Esophagus muscularis mucosa (tissue), 4 donors: Measurements from ENCODE around the gene MAP2K5. TPM values are rescaled to one million over a fixed set of nuclear protein-coding genes. Genes with fewer than 3 reads are reported as not detected.

ENCODE experiments used
- DNase-seq: peaks from one replicate; pipeline ENCODE4 v3.0.0-alpha.2; 2017; ENCODE audit errors: extremely low spot score
- H3K27ac ChIP-seq, 4 donors: fragments of 200-600 bp; sonication (generic); replicated peaks in 1 of 4; 1 replicate in 3 of 4; 2 replicates in 1 of 4; pipeline ENCODE4 v1.5.1; 2016 to 2019; ENCODE audit warnings: mild to moderate bottlenecking in 1 of 4
- H3K27me3 ChIP-seq, 4 donors: fragments of 200-600 bp; sonication (generic); one replicate each; pipeline versions ENCODE4 v1.5.1 to v1.6.0; 2016 to 2019
- H3K36me3 ChIP-seq, 4 donors: fragments of 200-600 bp; sonication (generic); one replicate each; pipeline ENCODE4 v1.5.1; 2016 to 2019
- H3K4me1 ChIP-seq, 4 donors: fragments of 200-600 bp; sonication (generic); one replicate each; pipeline ENCODE4 v1.5.1; 2016 to 2019
- H3K4me3 ChIP-seq, 4 donors: fragments of 200-600 bp; sonication (generic); 1 replicate in 2 of 4; 2 replicates in 2 of 4; pipeline ENCODE4 v1.5.1; 2016 to 2019; ENCODE audit warnings: mild to moderate bottlenecking in 4 of 4, moderate library complexity in 1 of 4
- H3K9me3 ChIP-seq, 4 donors: fragments of 200-600 bp; sonication (generic); 1 replicate in 3 of 4; 2 replicates in 1 of 4; pipeline ENCODE4 v1.5.1; 2016 to 2019
- CTCF ChIP-seq, 3 experiments: fragments of 200-600 bp in 2 of 3; fragments of 450-650 bp in 1 of 3; sonication (generic) in 2 of 3; IDR thresholded peaks; one replicate each; pipeline ENCODE4 v1.5.1; 2017 to 2019; ENCODE audit warnings: antibody characterized with exemption in 3 of 3, mild to moderate bottlenecking in 2 of 3, moderate library complexity in 1 of 3
- EP300 ChIP-seq: sonication (generic); formaldehyde crosslinking; IDR thresholded peaks from one replicate; pipeline ENCODE4 v1.6.1; 2017; ENCODE audit warnings: antibody characterized with exemption
- POLR2A ChIP-seq: fragments of 450-650 bp; IDR thresholded peaks from one replicate; pipeline ENCODE4 v1.6.1; 2017; ENCODE audit warnings: antibody characterized with exemption, moderate library complexity, mild to moderate bottlenecking, low read depth
- POLR2AphosphoS5 ChIP-seq, 2 donors: sonication (generic); formaldehyde crosslinking; IDR thresholded peaks; one replicate each; pipeline ENCODE4 v1.6.1; 2017; ENCODE audit warnings: antibody characterized with exemption in 2 of 2
- WGBS: methylation state at CpG from one replicate; pipeline ENCODE4 v1.1.5; 2018; 5-methylcytosine and 5-hydroxymethylcytosine counted together
- intact Hi-C: fragments of 100-400 bp; cut with DNase I; formaldehyde crosslinking; loops from one replicate; pipeline ENCODE4 v1.15.1; 2023
- total RNA-seq, 4 donors: library from RNA; depleted of rRNA; stranded (reverse); fragments of >200 nt; gene quantifications; one replicate each; pipeline versions ENCODE4 v1.1.0 to v1.2.1, GENCODE V29; 2016

Gene MAP2K5
- total RNA-seq, 4 donors from 2014 or later, result 7.8 to 11.9 (median 10.6) TPM

- no peak overlapping the region for H3K27ac ChIP-seq
- peaks cover 3 to 43% (median 30%) of the 10 kb centered on the region in 4 donors for H3K36me3 ChIP-seq
- H3K27me3 ChIP-seq, result peaks cover 0 to 17% (median 0%) of the 10 kb centered on the region in 4 donors
- no peak for TF ChIP-seq EP300
- no peak for TF ChIP-seq POLR2A
- TF ChIP-seq POLR2AphosphoS5 (IDR thresholded peaks at IDR 0.05), result no peak
- TF ChIP-seq CTCF (IDR thresholded peaks at IDR 0.05), result no peak
- WGBS, result 89% methylated on average over 5 of the region's 6 CpGs
- DNase-seq, result no peak
- intact Hi-C loops, result no loop called here
- H3K9me3 ChIP-seq, result peaks cover 0 to 2% (median 0%) of the 10 kb centered on the region in 4 donors
- H3K4me1 ChIP-seq, result no peaks in the 10 kb centered on the region
- H3K4me3 ChIP-seq, result no peak overlapping the region
Measured at GRCh38 chr15:67809866-67810265, 267.4 kb downstream of the MAP2K5 start.

GRCh38 chr15:67812241-67812644 lies 269.7 kb downstream of the MAP2K5 start:
- peaks cover 0 to 19% (median 0%) of the 10 kb centered on the region in 4 donors for H3K27me3 ChIP-seq
- TF ChIP-seq POLR2A (no peak), EP300 (no peak), POLR2AphosphoS5 (IDR thresholded peaks at IDR 0.05) (no peak), CTCF (IDR thresholded peaks at IDR 0.05) (no peak)
- WGBS, result 68% methylated on average over 10 of the region's 11 CpGs
- no peak overlapping the region for H3K4me3 ChIP-seq
- no peak for DNase-seq
- H3K9me3 ChIP-seq, result peaks cover 0 to 16% (median 8%) of the 10 kb centered on the region in 4 donors
- no peaks in the 10 kb centered on the region for H3K4me1 ChIP-seq
- H3K36me3 ChIP-seq, result peaks cover 0 to 28% (median 16%) of the 10 kb centered on the region in 4 donors
- H3K27ac ChIP-seq, result no peak overlapping the region
- intact Hi-C loops, result no loop called here

DNA sequence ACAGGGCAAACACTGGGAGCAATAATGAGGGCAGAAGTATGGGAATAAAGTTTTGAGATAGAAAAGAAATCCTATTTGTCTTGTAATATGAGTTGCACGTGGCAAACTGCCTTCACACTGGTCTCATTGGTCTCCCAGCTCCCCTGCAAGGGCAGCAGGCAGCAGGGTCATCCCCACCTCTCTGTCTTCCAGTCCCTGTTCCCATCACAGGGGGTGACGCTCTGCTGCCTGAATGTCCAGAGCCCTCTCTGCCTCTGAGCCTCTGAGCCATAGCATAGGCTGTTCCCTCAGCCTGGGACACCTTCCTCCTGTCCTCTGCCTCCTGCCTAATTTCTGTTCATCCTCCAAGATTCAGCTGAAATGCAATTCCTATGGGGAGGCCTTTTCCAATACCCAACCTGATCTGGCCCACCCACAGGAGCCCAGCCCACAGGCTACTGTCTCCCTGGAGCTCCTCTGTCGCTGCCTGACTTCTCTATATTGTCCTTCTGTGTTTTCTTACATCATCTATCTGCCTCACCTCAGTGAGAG lies 270.7 kb downstream of the MAP2K5 start:
- H3K27me3 ChIP-seq, result peaks cover 0 to 28% (median 2%) of the 10 kb centered on the region in 4 donors
- intact Hi-C loops, result no loop called here
- no peak for TF ChIP-seq POLR2AphosphoS5 (IDR thresholded peaks at IDR 0.05)
- no peak for TF ChIP-seq POLR2A
- TF ChIP-seq CTCF (IDR thresholded peaks at IDR 0.05), result no peak
- TF ChIP-seq EP300, result no peak
- H3K4me1 ChIP-seq, result no peaks in the 10 kb centered on the region
- 75% methylated on average over 3 of the region's 3 CpGs for WGBS
- no peak overlapping the region for H3K27ac ChIP-seq
- H3K36me3 ChIP-seq, result peaks cover 0 to 18% (median 12%) of the 10 kb centered on the region in 4 donors
- H3K9me3 ChIP-seq, result peaks cover 0 to 16% (median 8%) of the 10 kb centered on the region in 4 donors
- no peak for DNase-seq
- no peak overlapping the region for H3K4me3 ChIP-seq

- no peak for DNase-seq
- Histone ChIP-seq H3K27ac (no peak overlapping the region), H3K4me1 (peaks cover 0 to 9% (median 7%) of the 10 kb centered on the region in 4 donors), H3K9me3 (peaks cover 0 to 16% (median 8%) of the 10 kb centered on the region in 4 donors), H3K4me3 (no peak overlapping the region), H3K36me3 (no peaks in the 10 kb centered on the region), H3K27me3 (peaks cover 0 to 48% (median 15%) of the 10 kb centered on the region in 4 donors)
- intact Hi-C loops, result no loop called here
- 100% methylated on average over 4 of the region's 5 CpGs for WGBS
- no peak for TF ChIP-seq CTCF (IDR thresholded peaks at IDR 0.05)
- TF ChIP-seq POLR2A, result no peak
- no peak for TF ChIP-seq EP300
- TF ChIP-seq POLR2AphosphoS5 (IDR thresholded peaks at IDR 0.05), result no peak
Measured at GRCh38 chr15:67815036-67815592, 272.6 kb downstream of the MAP2K5 start.
